SW 1271 (cell line): ENCODE results near the gene DAW1.
"Not testable (repeated sequence)": the region's sequence is repeated elsewhere in the genome, so short reads cannot be mapped to it uniquely, and the experiment has no call there.

Experiments
- DNase-seq, 2 experiments: peaks; one replicate each; lab custom pipeline; 2025; lab: John Stamatoyannopoulos, UW

DAW1 gene

GRCh38 chr2:227914362-227914761 lies 42.9 kb downstream of the DAW1 start:
- DNase-seq = no peak

DNA sequence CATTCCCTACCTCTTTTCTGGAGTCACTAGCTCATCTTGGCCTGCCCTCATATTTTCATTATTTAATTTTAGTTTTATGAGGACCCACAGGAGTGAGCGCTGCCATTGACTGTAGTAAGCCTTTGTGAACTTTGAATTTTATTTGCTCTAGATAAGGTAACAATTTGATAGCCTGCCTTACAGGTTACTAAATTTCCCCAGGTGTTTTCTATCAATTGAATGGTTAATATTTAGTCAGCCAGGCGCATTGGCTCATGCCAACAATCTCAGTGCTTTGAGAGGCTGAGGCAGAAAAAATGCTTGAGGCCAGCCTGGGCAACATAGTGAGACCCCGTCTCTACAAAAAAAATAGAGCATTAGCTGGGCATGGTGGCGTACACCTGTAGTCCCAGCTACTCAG lies 50.2 kb downstream of the DAW1 start:
- no peak for DNase-seq

- DNase-seq = no peak
Measured at GRCh38 chr2:227932001-227932400, 60.6 kb downstream of the DAW1 start.

- no peak for DNase-seq
Measured at GRCh38 chr2:227932403-227932802, 61.0 kb downstream of the DAW1 start.

DNA sequence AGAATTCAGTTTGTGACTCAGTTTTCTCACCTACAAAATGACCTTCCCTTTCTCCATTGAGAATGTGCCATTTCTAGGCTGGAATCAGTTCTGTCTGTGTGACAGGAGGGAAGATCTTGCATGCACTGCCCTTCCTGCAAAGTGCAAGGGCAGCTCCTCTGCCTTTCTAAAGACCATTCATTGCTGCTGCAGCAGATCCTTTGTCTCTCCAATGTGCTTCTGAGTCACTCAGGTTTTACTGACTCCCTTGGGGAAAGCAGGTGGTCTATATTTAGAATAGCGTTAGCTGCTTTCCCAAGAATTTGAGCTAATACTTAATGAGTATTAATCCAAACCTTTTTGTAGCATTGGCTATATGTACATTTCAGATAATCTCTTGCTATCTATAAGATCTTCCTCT lies 62.5 kb downstream of the DAW1 start:
- no peak for DNase-seq

GRCh38 chr2:227936249-227936648 lies 64.8 kb downstream of the DAW1 start:
- not testable (repeated sequence) for DNase-seq

GRCh38 chr2:227939271-227940027 lies 68.0 kb downstream of the DAW1 start:
- DNase-seq = peak in 1 of 2 experiments; percentile 19

- no peak for DNase-seq
Measured at GRCh38 chr2:227942021-227942420, 70.6 kb downstream of the DAW1 start.

GRCh38 chr2:227942965-227943364 lies 71.5 kb downstream of the DAW1 start:
- no peak for DNase-seq

DNA sequence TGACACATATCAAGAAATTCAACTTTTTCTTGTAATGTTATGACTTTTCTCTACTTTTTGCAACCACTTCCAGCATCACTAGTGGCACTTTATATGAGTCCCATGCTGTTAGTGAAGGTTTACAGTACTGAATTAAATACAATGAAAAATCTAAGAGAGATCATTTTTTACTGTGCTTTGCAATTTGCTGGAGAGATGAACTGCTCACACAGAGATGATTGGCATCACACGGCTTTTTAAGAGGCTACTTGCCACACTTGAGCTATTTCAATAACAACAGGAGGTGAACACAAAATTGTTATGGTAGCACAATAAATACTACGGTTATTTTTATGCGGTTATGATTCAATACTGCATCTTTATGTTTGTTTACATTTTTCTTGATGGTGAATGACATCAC lies 88.9 kb downstream of the DAW1 start:
- no peak for DNase-seq

- DNase-seq = no peak
Measured at GRCh38 chr2:227971619-227972230, 100.3 kb downstream of the DAW1 start.

DNA sequence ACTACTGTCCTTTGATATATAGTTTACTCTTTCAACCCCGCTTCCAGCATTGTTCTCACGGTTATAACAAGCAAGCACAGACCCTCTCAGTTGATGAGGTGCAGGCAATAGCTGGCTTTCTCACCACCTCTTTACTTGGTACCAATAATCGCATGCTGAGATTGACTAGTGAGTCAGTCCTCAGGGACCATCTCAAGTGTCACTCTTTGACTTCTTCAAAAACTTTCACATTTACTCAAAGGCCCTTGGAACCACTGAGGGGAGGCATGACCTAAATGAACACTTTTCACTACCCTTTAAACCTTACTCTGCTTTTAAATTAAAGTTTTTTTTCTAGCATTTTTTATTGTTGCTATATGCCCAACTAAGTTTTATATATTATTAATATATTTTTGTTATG lies 101.8 kb downstream of the DAW1 start:
- no peak for DNase-seq
